HepG2 (cell line): ENCODE results near the gene ATP4A. TPM values are rescaled to one million over a fixed set of nuclear protein-coding genes. Genes with fewer than 3 reads are reported as not detected.

Source experiments
- ATAC-seq: fragments of 200-7000 bp; cut with Tn5 transposase; 3 replicates; pipeline ENCODE4 v1.9.1; 2020; ENCODE audit warnings: mild to moderate bottlenecking, moderate library complexity
- BruUV-seq: library from RNA; stranded (reverse); fragments of 400-500 nt; replicated peaks from 2 replicates; lab custom pipeline; 2021; lab: Mats Ljungman, UMichigan
- CTCF ChIA-PET: fragments of 300-600 bp; formaldehyde crosslinking; extraction: SDS; loops from one replicate; lab custom pipeline; 2021; ENCODE audit warnings: low total read pairs, inconsistent platforms, low intra/inter-chr PET ratio; lab: Yijun Ruan, JAX
- POLR2A ChIA-PET: fragments of 350-600 bp; sonication (Branson Sonifier 250); formaldehyde crosslinking; loops from one replicate; lab custom pipeline; 2020; ENCODE audit warnings: antibody characterized with exemption, inconsistent platforms; lab: Yijun Ruan, JAX
- DNase-seq: peaks from one replicate; pipeline ENCODE4 v3.0.0-alpha.2; 2015; ENCODE audit warnings: low spot score
- FAIRE-seq: peaks from 3 replicates; lab custom pipeline; 2011; peaks lifted over from hg19 to GRCh38; lab: Jason Lieb, UNC
- H2AFZ ChIP-seq: one replicate; pipeline ENCODE4 v1.6.1; 2011; ENCODE audit warnings: low read length, inconsistent platforms
- H3K27ac ChIP-seq: fragments of 300-600 bp; 3 replicates; pipeline ENCODE4 v1.8.0; 2011; ENCODE audit warnings: mixed run types, mild to moderate bottlenecking, mixed read lengths, low read length, inconsistent platforms; ENCODE audit not compliant: insufficient read depth; ENCODE audit errors: extremely low read length
- H3K27me3 ChIP-seq, 2 experiments: fragments of 200-600 bp in 1 of 2; 2 replicates in 1 of 2; 3 replicates in 1 of 2; pipeline versions ENCODE4 v1.6.0 to v1.8.0; 2011; ENCODE audit warnings: low read length in 2 of 2, mild to moderate bottlenecking in 2 of 2, moderate library complexity in 2 of 2, inconsistent platforms in 1 of 2; ENCODE audit not compliant: insufficient read depth in 2 of 2, control insufficient read depth in 1 of 2
- H3K36me3 ChIP-seq, 2 experiments: fragments of 200-600 bp in 1 of 2; replicated peaks in 1 of 2; 2 replicates in 1 of 2; 3 replicates in 1 of 2; pipeline versions ENCODE4 v1.5.1 to v1.8.0; 2011; ENCODE audit warnings: low read length in 2 of 2, inconsistent platforms in 1 of 2; ENCODE audit not compliant: insufficient read depth in 2 of 2, control insufficient read depth in 1 of 2
- H3K4me1 ChIP-seq: 2 replicates; pipeline ENCODE4 v1.5.1; 2012; ENCODE audit warnings: low read length, inconsistent platforms; ENCODE audit not compliant: insufficient read depth
- H3K4me2 ChIP-seq: 2 replicates; pipeline ENCODE4 v1.6.0; 2011; ENCODE audit warnings: low read depth, low read length, inconsistent platforms
- H3K4me3 ChIP-seq, 3 experiments: fragments of 200-600 bp in 1 of 3; sonication (generic), shearing (Covaris generic) in 1 of 3; replicated peaks in 1 of 3; 2 replicates each; pipeline ENCODE4 v1.5.1; 2011 to 2016; ENCODE audit warnings: low read length in 3 of 3, inconsistent platforms in 2 of 3, low read depth in 2 of 3, mild to moderate bottlenecking in 2 of 3, control low read depth in 1 of 3, mixed read lengths in 1 of 3; ENCODE audit not compliant: insufficient read depth in 1 of 3
- H3K79me2 ChIP-seq: one replicate; pipeline ENCODE4 v1.6.1; 2011; ENCODE audit warnings: low read length, inconsistent platforms; ENCODE audit not compliant: insufficient read depth
- H3K9ac ChIP-seq: 2 replicates; pipeline ENCODE4 v1.6.0; 2011; ENCODE audit warnings: mild to moderate bottlenecking, low read depth, low read length, inconsistent platforms; ENCODE audit not compliant: insufficient read depth
- H3K9me3 ChIP-seq: 2 replicates; pipeline ENCODE4 v1.5.1; 2012; ENCODE audit warnings: mild to moderate bottlenecking, low read length
- H4K20me1 ChIP-seq: 2 replicates; pipeline ENCODE4 v1.6.0; 2011; ENCODE audit warnings: inconsistent platforms, mild to moderate bottlenecking, low read length, moderate library complexity; ENCODE audit not compliant: insufficient read depth
- ATF7 ChIP-seq, 2 experiments: fragments of 450-650 bp in 1 of 2; sonication (generic) in 1 of 2; formaldehyde crosslinking in 1 of 2; IDR thresholded peaks; 2 replicates each; pipeline versions ENCODE4 v1.4.0 to v1.6.1; 2016 to 2020; ENCODE audit warnings: antibody characterized with exemption in 1 of 2, mild to moderate bottlenecking in 1 of 2, missing genetic modification reagents in 1 of 2
- CREB1 ChIP-seq, 2 experiments: fragments of 450-650 bp in 1 of 2; IDR thresholded peaks; 2 replicates each; pipeline ENCODE4 v1.6.1; 2016 to 2017; ENCODE audit warnings: control low read depth in 1 of 2, mild to moderate bottlenecking in 1 of 2, missing compliant biosample characterization in 1 of 2, missing genetic modification characterization in 1 of 2
- CREM ChIP-seq, 2 experiments: sonication (generic) in 1 of 2; formaldehyde crosslinking in 1 of 2; IDR thresholded peaks; 2 replicates each; pipeline versions ENCODE4 v1.4.0 to v1.6.1; 2016 to 2020; ENCODE audit warnings: antibody characterized with exemption in 1 of 2, mild to moderate bottlenecking in 1 of 2, missing genetic modification reagents in 1 of 2
- HES4 ChIP-seq: sonication (generic); formaldehyde crosslinking; IDR thresholded peaks from 2 replicates; pipeline ENCODE4 v1.9.0; 2021; ENCODE audit warnings: mild to moderate bottlenecking, missing genetic modification reagents, borderline replicate concordance
- HOMEZ ChIP-seq: IDR thresholded peaks from 2 replicates; pipeline ENCODE4 v1.6.1; 2016; ENCODE audit warnings: low read depth
- KDM2A ChIP-seq: sonication (generic); formaldehyde crosslinking; IDR thresholded peaks from 2 replicates; pipeline ENCODE4 v1.4.0; 2020; ENCODE audit warnings: low read depth, missing genetic modification reagents, borderline replicate concordance
- ZBTB21 ChIP-seq: sonication (generic); formaldehyde crosslinking; IDR thresholded peaks from 2 replicates; pipeline ENCODE4 v1.4.0; 2020; ENCODE audit warnings: missing genetic modification reagents
- ZBTB38 ChIP-seq: sonication (generic); formaldehyde crosslinking; IDR thresholded peaks from 2 replicates; pipeline ENCODE4 v1.5.1; 2020; ENCODE audit warnings: mild to moderate bottlenecking, missing genetic modification reagents
- ZFP91 ChIP-seq: sonication (generic); formaldehyde crosslinking; IDR thresholded peaks from 2 replicates; pipeline ENCODE4 v1.9.0; 2022; ENCODE audit warnings: missing genetic modification reagents, mild to moderate bottlenecking, borderline replicate concordance
- ZNF7 ChIP-seq: IDR thresholded peaks from 2 replicates; pipeline ENCODE4 v1.6.1; 2016; ENCODE audit warnings: missing biosample characterization, missing genetic modification reagents
- ZNF749 ChIP-seq: sonication (generic); formaldehyde crosslinking; IDR thresholded peaks from 2 replicates; pipeline ENCODE4 v1.8.0; 2022; ENCODE audit warnings: mild to moderate bottlenecking, missing genetic modification reagents, moderate library complexity, borderline replicate concordance
- ZNF770 ChIP-seq: sonication (generic); formaldehyde crosslinking; IDR thresholded peaks from 2 replicates; pipeline ENCODE4 v1.5.0; 2020; ENCODE audit warnings: mild to moderate bottlenecking, missing genetic modification reagents
- WGBS: methylation state at CpG from one replicate; pipeline ENCODE4 v1.1.6; 2017; ENCODE audit warnings: low lambda C conversion rate; 5-methylcytosine and 5-hydroxymethylcytosine counted together
- in situ Hi-C: cut with HindIII; loops from 2 replicates; pipeline ENCODE4 v1.10.0; 2017; ENCODE audit warnings: low pct_unique_long_range_greater_than_20kb; ENCODE audit not compliant: extremely low pct_ligation_motif_present
- intact Hi-C: fragments of 100-400 bp; cut with micrococcal nuclease; formaldehyde crosslinking; loops from one replicate; pipeline ENCODE4 v1.10.0; 2022; ENCODE audit not compliant: unreplicated experiment
- polyA plus RNA-seq, 8 experiments: library from polyadenylated mRNA; depleted of rRNA in 3 of 8; stranded (reverse) in 7 of 8; unstranded in 1 of 8; fragments of >200 nt; fragmentation: Illumina TruSeq in 4 of 8; extraction: Trizol in 4 of 8; gene quantifications; 2 replicates each; pipeline versions ENCODE4 v1.2.1 to v1.2.3, GENCODE V29; 2011 to 2016; ENCODE audit warnings: low read depth in 4 of 8, missing spikeins in 1 of 8, mixed read lengths in 1 of 8; ENCODE audit not compliant: insufficient read depth in 1 of 8
- total RNA-seq, 5 experiments: library from RNA; depleted of rRNA; stranded (reverse); fragments of >200 nt; fragmentation: Illumina TruSeq; extraction: Trizol; gene quantifications; 2 replicates each; pipeline ENCODE4 v1.2.3, GENCODE V29; 2016; ENCODE audit warnings: low read depth in 1 of 5

The ATP4A gene
- total and polyA plus RNA-seq, 2 of the 13 experiments (the other 11 are each of a cell fraction or from before 2014, with no cell fraction given) = 0.08 to 0.11 TPM

GRCh38 chr19:35533201-35533821 is 30.1 kb downstream of the ATP4A start, which contains the start of gene GAPDHS:
TSS of gene GAPDHS (plus strand) at chr19:35533456. CDS start at chr19:35533528, 72 bp downstream.
- FAIRE-seq = no peak
- no TSS peak for BruUV-seq
- Histone ChIP-seq H3K79me2 (no peaks in the 10 kb centered on the region), H3K27me3 (peaks cover 5 to 16% of the 10 kb centered on the region in 2 experiments; a peak in 4 of 5 replicates), H3K9ac (no peak within 1 kb of the TSS), H3K4me3 (peak within 1 kb of the TSS in 1 of 3 experiments; percentile 26; a peak in 1 of 6 replicates), H2AFZ (no peak within 1 kb of the TSS), H3K9me3 (no peaks in the 10 kb centered on the region), H3K36me3 (no peaks in the 10 kb centered on the region), H3K4me1 (peaks cover 29% of the 10 kb centered on the region), H4K20me1 (no peaks in the 10 kb centered on the region), H3K4me2 (peak within 1 kb of the TSS; percentile 51), H3K27ac (no peak within 1 kb of the TSS)
- TF ChIP-seq ZBTB38 (CRISPR knock-in tag) (peak; percentile 56; the same call in 1 of the 2 replicates), CREM (IDR thresholded peaks at IDR 0.05) (no peak), CREM (CRISPR knock-in tag; IDR thresholded peaks at IDR 0.05) (0 out of 2 replicates have a peak, but pooled peaks have one; percentile 9), ATF7 (IDR thresholded peaks at IDR 0.05) (peak; percentile 84), ATF7 (CRISPR knock-in tag; IDR thresholded peaks at IDR 0.05) (no peak), HES4 (CRISPR knock-in tag) (peak; percentile 38; the same call in 1 of the 2 replicates), ZNF7 (CRISPR knock-in tag) (no peak), ZNF749 (no peak), ZNF770 (CRISPR knock-in tag) (peak; percentile 8; the same call in 1 of the 2 replicates), ZBTB21 (CRISPR knock-in tag) (peak; percentile 70; the same call in 1 of the 2 replicates), CREB1 (IDR thresholded peaks at IDR 0.05) (peak; percentile 99), CREB1 (CRISPR knock-in tag; IDR thresholded peaks at IDR 0.05) (no peak), KDM2A (CRISPR knock-in tag) (peak; percentile 15; the same call in 1 of the 2 replicates), ZFP91 (CRISPR knock-in tag) (peak; percentile 15; the same call in 1 of the 2 replicates), HOMEZ (CRISPR knock-in tag) (no peak)
- in situ Hi-C loops (no loop called here), intact Hi-C loops (no loop called here)
- CTCF ChIA-PET = no interaction called here
- peak; percentile 16; the same call in 2 of the 3 replicates for ATAC-seq
- WGBS = 72% methylated on average over 32 of the region's 39 CpGs
- DNase-seq = no peak
- POLR2A ChIA-PET = no interaction called here
